ENCODE measurements around the gene RPS6KB2. TPM values are rescaled to one million over a fixed set of nuclear protein-coding genes. Genes with fewer than 3 reads are reported as not detected.
"Not testable (repeated sequence)": the region's sequence is repeated elsewhere in the genome, so short reads cannot be mapped to it uniquely, and the experiment has no call there.

RPS6KB2 gene
- total RNA-seq, 4 donors from 2014 or later = 27.4 to 45.0 (median 30.7) TPM

DNA sequence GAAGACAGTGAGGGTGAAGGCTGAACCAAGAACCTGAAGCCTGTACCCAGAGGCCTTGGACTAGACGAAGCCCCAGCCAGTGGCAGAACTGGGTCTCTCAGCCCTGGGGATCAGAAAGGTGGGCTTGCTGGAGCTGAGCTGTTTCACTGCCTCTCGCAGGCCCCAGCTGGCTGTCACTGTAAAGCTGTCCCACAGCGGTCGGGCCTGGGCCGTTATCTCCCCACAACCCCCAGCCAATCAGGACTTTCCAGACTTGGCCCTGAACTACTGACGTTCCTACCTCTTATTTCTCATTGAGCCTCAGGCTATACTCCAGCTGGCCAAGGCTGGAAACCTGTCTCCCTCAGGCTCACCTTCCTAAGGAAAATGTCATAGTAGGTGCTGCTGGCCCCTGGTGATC, 30.8 kb upstream of the RPS6KB2 start:
- TF ChIP-seq, protein P1, sequence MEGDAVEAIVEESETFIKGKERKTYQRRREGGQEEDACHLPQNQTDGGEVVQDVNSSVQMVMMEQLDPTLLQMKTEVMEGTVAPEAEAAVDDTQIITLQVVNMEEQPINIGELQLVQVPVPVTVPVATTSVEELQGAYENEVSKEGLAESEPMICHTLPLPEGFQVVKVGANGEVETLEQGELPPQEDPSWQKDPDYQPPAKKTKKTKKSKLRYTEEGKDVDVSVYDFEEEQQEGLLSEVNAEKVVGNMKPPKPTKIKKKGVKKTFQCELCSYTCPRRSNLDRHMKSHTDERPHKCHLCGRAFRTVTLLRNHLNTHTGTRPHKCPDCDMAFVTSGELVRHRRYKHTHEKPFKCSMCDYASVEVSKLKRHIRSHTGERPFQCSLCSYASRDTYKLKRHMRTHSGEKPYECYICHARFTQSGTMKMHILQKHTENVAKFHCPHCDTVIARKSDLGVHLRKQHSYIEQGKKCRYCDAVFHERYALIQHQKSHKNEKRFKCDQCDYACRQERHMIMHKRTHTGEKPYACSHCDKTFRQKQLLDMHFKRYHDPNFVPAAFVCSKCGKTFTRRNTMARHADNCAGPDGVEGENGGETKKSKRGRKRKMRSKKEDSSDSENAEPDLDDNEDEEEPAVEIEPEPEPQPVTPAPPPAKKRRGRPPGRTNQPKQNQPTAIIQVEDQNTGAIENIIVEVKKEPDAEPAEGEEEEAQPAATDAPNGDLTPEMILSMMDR (IDR thresholded peaks at IDR 0.05) = no peak
- no peak for ATAC-seq (ENCODE audit: low FRiP score)
- DNase-seq (ENCODE audit: low spot score) = no peak

DNA sequence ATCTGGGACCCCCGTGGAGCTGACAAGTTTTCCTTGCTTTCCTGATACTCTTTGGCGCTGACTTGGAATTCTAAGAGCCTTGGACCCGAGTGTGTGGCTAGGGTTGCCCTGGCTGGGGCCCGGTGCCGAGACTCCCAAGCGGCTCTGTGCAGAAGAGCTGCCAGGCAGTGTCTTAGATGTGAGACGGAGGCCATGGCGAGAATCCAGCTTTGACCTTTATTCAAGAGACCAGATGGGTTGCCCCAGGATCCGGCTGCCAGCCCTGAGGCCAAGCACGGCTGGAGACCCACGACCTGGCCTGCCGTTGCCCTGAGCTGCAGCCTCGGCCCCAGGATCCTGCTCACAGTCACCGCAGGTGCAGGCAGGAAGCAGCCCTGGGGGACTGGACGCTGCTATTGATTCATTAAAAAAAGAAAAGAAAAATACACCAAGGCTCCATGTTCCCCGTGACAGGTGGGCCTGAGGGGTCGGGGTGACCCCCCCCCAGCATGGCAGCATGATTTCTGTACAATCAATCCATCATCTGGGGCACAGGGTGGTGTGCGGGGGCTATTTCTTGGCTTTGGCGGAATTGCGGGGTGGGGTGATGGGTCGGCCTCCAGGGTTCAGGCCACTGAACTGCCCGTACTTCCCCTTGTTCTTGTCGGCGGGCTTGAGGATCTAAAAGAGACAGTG, 30.2 kb upstream of the RPS6KB2 start:
- TF ChIP-seq, protein P1 (IDR thresholded peaks at IDR 0.05) = no peak

DNA sequence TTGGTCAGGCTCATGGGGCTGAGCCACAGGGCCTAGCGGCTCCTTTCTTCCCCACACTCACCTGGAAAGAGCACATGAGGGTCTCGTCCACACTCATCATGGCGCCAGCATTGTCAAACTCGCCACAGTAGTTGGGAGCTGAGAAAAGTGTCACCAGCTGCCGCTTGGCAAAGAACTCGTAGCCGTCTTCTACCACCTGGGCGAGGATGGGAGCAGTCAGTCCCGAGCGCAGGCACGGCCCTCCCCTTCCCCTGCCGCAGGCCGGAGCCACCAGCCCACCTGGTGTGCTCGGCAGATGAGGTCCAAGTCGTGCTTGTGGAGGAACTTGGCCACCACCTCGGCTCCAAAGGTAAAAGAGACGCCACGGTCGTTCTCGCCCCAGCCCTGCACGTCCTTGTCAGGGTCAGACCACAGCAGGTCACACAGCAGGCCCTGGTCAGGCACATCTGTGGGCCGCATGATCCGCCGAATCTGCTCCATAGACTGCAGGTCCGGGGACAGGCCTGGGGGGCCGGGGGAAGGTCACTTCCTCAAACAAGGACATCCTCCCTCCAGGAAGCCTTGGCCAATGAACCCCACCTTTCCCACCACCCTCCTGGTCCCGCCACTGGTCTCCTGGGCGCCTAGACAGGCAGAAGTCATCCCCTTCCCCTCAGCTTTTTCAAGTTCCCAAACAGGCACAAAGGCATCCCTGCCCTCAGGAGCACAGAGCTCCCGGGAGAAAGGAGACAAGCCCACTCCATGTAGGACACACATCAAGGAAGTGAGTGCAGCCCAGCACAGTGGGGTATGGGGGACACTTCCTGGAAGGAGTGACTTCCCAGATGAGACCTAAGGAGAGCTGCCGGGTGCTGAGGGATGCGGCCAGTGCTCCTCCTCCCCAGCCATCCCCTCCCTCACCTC, 29.4 kb upstream of the RPS6KB2 start:
- TF ChIP-seq, protein P1 (IDR thresholded peaks at IDR 0.05) = no peak
- no peak for ATAC-seq (ENCODE audit: low FRiP score)
- DNase-seq (ENCODE audit: low spot score) = no peak

More for the DNA sequence above, 30.2 kb upstream of the RPS6KB2 start:
- no peak for ATAC-seq (ENCODE audit: low FRiP score)
- DNase-seq (ENCODE audit: low spot score) = no peak

DNA sequence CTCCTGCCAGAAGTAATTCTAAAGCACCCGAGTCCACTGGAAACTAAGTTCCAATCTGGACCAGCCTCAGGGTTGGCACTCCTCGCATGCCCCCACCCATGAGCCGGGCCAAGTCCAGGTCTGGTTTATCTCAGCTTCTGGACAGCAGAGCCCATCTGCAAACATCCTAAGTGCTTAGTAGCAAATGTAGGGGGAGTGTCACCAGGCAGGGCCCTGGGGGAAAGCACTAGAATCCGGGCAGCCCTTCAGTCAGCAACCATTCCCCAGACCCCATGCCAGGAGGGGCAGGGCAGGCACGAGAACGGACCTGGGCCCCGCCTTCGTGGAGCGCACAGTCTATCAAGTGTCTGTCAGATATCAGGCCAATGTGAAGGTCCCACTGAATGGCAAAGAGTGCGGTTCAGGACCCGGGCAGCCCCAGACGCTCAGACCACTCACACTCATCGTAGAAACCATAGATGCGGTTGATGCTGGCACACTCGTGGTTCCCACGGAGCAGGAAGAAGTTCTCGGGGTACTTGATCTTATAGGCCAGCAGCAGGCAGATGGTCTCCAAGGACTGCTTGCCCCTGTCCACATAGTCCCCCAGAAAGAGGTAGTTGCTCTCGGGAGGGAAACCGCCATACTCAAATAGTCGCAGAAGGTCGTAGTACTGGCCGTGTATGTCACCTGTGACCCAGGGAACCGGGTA, 27.9 kb upstream of the RPS6KB2 start:
- TF ChIP-seq, protein P1 (IDR thresholded peaks at IDR 0.05) = no peak
- ATAC-seq (ENCODE audit: low FRiP score) (no peak), DNase-seq (ENCODE audit: low spot score) (no peak)

DNA sequence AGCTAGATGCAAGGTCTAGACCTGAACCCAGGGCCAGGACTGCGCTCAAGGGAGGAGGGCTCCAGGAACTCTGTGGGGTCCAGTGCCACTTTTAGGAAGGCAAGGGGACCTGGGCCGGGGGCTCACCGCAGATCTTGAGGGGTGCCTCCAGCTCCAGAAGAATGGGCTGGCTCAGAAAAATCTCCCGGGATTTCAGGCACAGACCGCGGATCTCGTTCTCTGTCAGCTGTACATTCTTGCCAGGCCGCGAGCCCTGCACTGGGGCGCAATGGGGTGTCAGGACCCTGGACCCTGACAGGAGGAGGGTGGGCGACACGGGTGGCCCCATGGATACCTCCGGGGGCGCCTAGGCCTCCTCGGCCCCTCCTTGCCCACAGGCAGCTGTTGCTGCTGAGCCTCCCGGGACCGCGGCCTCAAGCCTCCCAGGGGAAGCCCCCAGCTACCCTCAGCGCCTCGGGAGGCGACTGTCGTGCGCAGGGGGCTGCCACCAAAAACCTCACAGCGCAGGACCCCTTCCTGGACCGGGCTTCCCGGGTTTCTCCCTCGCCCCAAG, 27.3 kb upstream of the RPS6KB2 start:
- ATAC-seq (ENCODE audit: low FRiP score) = peak; percentile 1
- TF ChIP-seq, protein P1 (IDR thresholded peaks at IDR 0.05) = no peak
- no peak for DNase-seq (ENCODE audit: low spot score)

DNA sequence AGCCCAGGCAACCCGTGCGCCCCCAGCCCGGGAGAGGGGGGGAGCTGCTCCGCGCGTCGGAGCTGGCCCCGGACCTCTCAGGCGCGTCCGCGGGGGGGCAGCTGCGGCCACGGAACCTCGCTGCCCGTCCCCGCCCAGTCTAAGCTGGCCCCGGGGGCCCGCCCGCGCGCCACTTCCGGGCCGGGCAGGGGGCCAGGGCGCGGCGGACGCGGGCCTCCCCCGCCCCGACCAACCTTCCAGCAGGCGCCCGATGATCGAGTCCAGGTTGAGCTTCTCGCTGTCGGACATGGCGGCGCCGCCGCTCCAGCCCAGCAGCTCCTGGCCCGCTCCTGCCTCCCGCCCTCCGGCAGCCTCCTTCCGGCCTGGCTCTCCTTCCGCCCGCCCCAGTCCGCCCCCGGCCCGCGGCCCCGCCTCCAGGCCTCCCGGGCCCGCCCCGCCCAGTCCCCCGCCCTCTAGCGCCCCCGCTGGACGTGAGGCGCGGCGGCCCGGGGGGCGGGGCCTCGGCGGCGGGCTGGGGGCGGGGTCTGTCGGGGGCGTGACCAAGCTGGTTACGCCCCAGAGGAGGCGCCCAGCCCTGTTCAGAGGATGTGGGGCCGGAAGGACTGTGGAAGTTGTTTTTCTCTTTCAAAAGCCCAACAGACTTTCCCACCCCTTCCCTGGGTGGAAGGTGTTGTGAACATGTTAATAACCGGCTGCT, 26.7 kb upstream of the RPS6KB2 start, which contains the start of gene PPP1CA:
TSS of gene PPP1CA (minus strand) at position 364 of the 697 bp plus-strand sequence. CDS start at position 288, 76 bp downstream.
- ATAC-seq (ENCODE audit: low FRiP score) = peak; percentile 94
- peak; percentile 73 for DNase-seq (ENCODE audit: low spot score)
- TF ChIP-seq, protein P1 (IDR thresholded peaks at IDR 0.05) = no peak

DNA sequence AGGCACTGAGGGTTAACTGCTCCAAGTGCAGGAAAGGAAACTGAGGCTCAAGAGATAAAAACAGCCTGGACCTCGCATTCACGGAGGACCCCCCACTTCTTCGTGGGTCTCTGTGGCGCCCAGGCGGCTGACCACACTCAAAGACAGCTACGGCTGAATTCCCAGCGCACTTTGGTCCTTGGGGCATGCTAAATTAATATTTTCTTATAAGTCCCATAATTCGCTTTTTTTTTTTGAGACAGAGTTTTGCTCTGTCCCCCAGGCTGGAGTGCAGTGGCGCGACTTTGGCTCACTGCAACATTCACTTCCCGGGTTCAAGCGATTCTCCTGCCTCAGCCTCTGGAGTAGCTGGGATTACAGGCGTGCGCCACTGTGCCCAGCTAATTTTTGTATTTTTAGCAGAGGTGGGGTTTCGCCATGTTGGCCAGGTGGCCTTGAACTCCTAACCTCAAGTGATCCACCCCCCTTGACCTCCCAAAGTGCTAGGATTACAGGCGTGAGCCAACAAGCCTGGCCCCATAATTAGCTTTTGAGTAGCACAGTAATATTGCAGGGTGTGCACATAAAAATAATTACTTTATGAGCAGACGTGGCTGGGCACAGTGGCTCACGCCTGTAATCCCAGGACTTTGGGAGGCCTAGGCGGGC, 26.0 kb upstream of the RPS6KB2 start:
- ATAC-seq (ENCODE audit: low FRiP score) = not testable (repeated sequence)

DNA sequence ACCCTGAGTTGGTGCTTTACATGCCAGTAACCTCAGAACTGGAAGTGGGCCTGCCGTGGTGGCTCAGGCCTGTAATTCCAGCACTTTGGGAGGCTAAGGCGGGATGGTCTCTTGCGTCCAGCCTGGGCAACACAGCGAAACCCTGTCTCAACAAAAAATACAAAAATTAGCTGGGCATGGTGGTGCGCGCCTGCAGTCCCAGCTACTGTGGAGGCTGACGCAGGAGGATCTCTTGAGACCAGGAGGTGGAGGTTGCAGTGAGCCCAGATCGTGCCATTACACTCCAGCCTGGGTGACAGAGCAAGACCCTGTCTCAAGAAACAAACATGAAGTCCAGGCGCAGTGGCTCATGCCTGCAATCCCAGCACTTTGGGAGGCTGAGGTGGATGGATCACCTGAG, 25.2 kb upstream of the RPS6KB2 start:
- not testable (repeated sequence) for DNase-seq (ENCODE audit: low spot score); ATAC-seq (ENCODE audit: low FRiP score)

More for the DNA sequence above, 26.0 kb upstream of the RPS6KB2 start:
- DNase-seq (ENCODE audit: low spot score) = not testable (repeated sequence)
